Sciatic nerve (tissue), 1 donor: ENCODE measurements around the gene TEKT1. TPM values are rescaled to one million over a fixed set of nuclear protein-coding genes. Genes with fewer than 3 reads are reported as not detected.

Source experiments
- total RNA-seq: library from RNA; stranded (reverse); fragmentation: NEBNext Ultra II Directional; extraction: Animal tissue kit (Norgen Biotek cat#: 25700); gene quantifications from one replicate; pipeline ENCODE4 v1.2.1, GENCODE V29; 2021
- donor health status: DM: no; HTN: no; CAD: no.

The TEKT1 gene
- total RNA-seq, 1 donor from 2014 or later = 0.89 TPM

Other genes starting within 250 kb of the TEKT1 start
- gene KIAA0753, start 191.0 kb downstream of the TEKT1 start, total RNA-seq = 22.5 TPM
- 27.3 TPM for gene TXNDC17, start 190.7 kb downstream of the TEKT1 start, total RNA-seq
- 13.8 TPM for gene MED31, start 180.1 kb downstream of the TEKT1 start, total RNA-seq
- 2.1 TPM for gene C17orf100, start 180.0 kb downstream of the TEKT1 start, total RNA-seq
- 0.62 TPM for gene SLC13A5, start 118.4 kb downstream of the TEKT1 start, total RNA-seq
- gene XAF1, start 75.7 kb downstream of the TEKT1 start, total RNA-seq = 67.4 TPM
- 0.98 TPM for gene FBXO39, start 55.5 kb downstream of the TEKT1 start, total RNA-seq
- gene ALOX12, start 164.3 kb upstream of the TEKT1 start, total RNA-seq = not detected
- gene RNASEK, start 180.9 kb upstream of the TEKT1 start, total RNA-seq = 152 TPM
- 24.5 TPM for gene BCL6B, start 191.3 kb upstream of the TEKT1 start, total RNA-seq
- gene SLC16A13, start 204.3 kb upstream of the TEKT1 start, total RNA-seq = 1.8 TPM
- 0.89 TPM for gene SLC16A11, start 212.4 kb upstream of the TEKT1 start, total RNA-seq
- gene CLEC10A, start 248.5 kb upstream of the TEKT1 start, total RNA-seq = 14.7 TPM